K562 (cell line): ENCODE measurements around the gene NCAM2. TPM values are rescaled to one million over a fixed set of nuclear protein-coding genes. Genes with fewer than 3 reads are reported as not detected.

ENCODE experiments used
- ARID1B ChIP-seq: fragments of 450-650 bp; IDR thresholded peaks from 2 replicates; pipeline ENCODE4 v1.6.1; 2016; ENCODE audit warnings: antibody characterized with exemption, mild to moderate bottlenecking, inconsistent platforms
- EWSR1 ChIP-seq: fragments of 450-650 bp; IDR thresholded peaks from 2 replicates; pipeline ENCODE4 v1.6.1; 2018; ENCODE audit warnings: borderline replicate concordance, mild to moderate bottlenecking, low read depth, moderate library complexity; ENCODE audit not compliant: partially characterized antibody
- GTF3C2 ChIP-seq: IDR thresholded peaks from 3 replicates; pipeline ENCODE4 v1.6.1; 2011; ENCODE audit warnings: borderline replicate concordance, mild to moderate bottlenecking, moderate library complexity; ENCODE audit not compliant: insufficient read length; ENCODE audit errors: extremely low read depth
- NFIX ChIP-seq: fragments of 250-450 bp; sonication (Bioruptor Pico); IDR thresholded peaks from 2 replicates; pipeline ENCODE4 v1.4.0; 2020; ENCODE audit warnings: low read depth, mild to moderate bottlenecking, moderate library complexity
- SRSF3 ChIP-seq: fragments of 200-400 bp; formaldehyde crosslinking; IDR thresholded peaks from 2 replicates; pipeline ENCODE4 v1.6.1; 2016; ENCODE audit warnings: mild to moderate bottlenecking, low read length, moderate library complexity; ENCODE audit not compliant: insufficient read depth
- ZNF431 ChIP-seq: sonication (generic); formaldehyde crosslinking; IDR thresholded peaks from 2 replicates; pipeline ENCODE4 v1.8.0; 2022; ENCODE audit warnings: mild to moderate bottlenecking, missing genetic modification reagents
- polyA plus RNA-seq, 8 experiments: library from polyadenylated mRNA; depleted of rRNA in 4 of 8; stranded (reverse) in 5 of 8; unstranded in 3 of 8; fragments of >200 nt; fragmentation: Nextera tagmentation in 2 of 8; fragmentation: Illumina TruSeq in 1 of 8; extraction: Ambion mirVana in 2 of 8; extraction: Trizol in 1 of 8; gene quantifications; 2 replicates each; pipeline versions ENCODE4 v1.2.1 to v1.2.3, GENCODE V29; 2011 to 2014; ENCODE audit warnings: inconsistent platforms in 1 of 8, missing spikeins in 1 of 8
- total RNA-seq, 7 experiments: library from RNA; depleted of rRNA in 6 of 7; stranded (reverse); fragments of >200 nt in 6 of 7; fragmentation: Illumina TruSeq in 2 of 7; extraction: Trizol in 2 of 7; gene quantifications; 2 replicates each; pipeline versions ENCODE4 v1.2.1 to v1.2.3, GENCODE V29; 2011 to 2021; ENCODE audit warnings: low replicate concordance in 1 of 7

Gene NCAM2
- total and polyA plus RNA-seq, 9 of the 15 experiments (the other 6 are each of a cell fraction or from before 2014, with no cell fraction given), result 14.0 to 58.2 (median 27.8) TPM

- TF ChIP-seq GTF3C2, result no peak
- no peak for TF ChIP-seq SRSF3
- peak; percentile 63 for TF ChIP-seq ARID1B
- TF ChIP-seq EWSR1, result no peak
- TF ChIP-seq NFIX (CRISPR knock-in tag), result no peak
- TF ChIP-seq ZNF431 (CRISPR knock-in tag), result no peak
These were observed 139.8 kb downstream of the NCAM2 start (continued) for GRCh38 chr21:21137986-21138385.
